Thoracic aorta (tissue), 2 donors: ENCODE results near the gene RNF141. TPM values are rescaled to one million over a fixed set of nuclear protein-coding genes. Genes with fewer than 3 reads are reported as not detected.

Experiments used
- ATAC-seq: fragments of 150-250 bp; one replicate; pipeline ENCODE4 v1.8.0; 2017; ENCODE audit warnings: low read depth; ENCODE audit not compliant: insufficient number of reproducible peaks, low FRiP score
- DNase-seq: peaks from one replicate; pipeline ENCODE4 v3.0.0-alpha.2; 2020; ENCODE audit warnings: low spot score
- H3K27ac ChIP-seq, 2 donors: fragments of 200-600 bp; sonication (generic); 1 replicate in 1 of 2; 2 replicates in 1 of 2; pipeline ENCODE4 v1.5.1; 2016; ENCODE audit warnings: mild to moderate bottlenecking in 2 of 2, moderate library complexity in 2 of 2
- H3K27me3 ChIP-seq: fragments of 200-600 bp; sonication (generic); replicated peaks from 2 replicates; pipeline ENCODE4 v1.6.0; 2016; ENCODE audit warnings: mild to moderate bottlenecking; ENCODE audit not compliant: insufficient read depth
- H3K36me3 ChIP-seq: fragments of 200-600 bp; sonication (generic); one replicate; pipeline ENCODE4 v1.5.1; 2016
- H3K4me1 ChIP-seq, 2 donors: fragments of 200-600 bp; sonication (generic); 1 replicate in 1 of 2; 2 replicates in 1 of 2; pipeline versions ENCODE4 v1.5.1 to v1.6.0; 2016; ENCODE audit warnings: low read depth in 2 of 2, mild to moderate bottlenecking in 1 of 2; ENCODE audit not compliant: control insufficient read depth in 1 of 2
- H3K4me3 ChIP-seq: fragments of 200-600 bp; sonication (generic); 2 replicates; pipeline ENCODE4 v1.5.1; 2016; ENCODE audit warnings: mild to moderate bottlenecking
- H3K9me3 ChIP-seq: fragments of 200-600 bp; sonication (generic); 2 replicates; pipeline ENCODE4 v1.5.1; 2016
- CTCF ChIP-seq: fragments of 200-600 bp; sonication (generic); IDR thresholded peaks from one replicate; pipeline ENCODE4 v1.5.1; 2019; ENCODE audit warnings: antibody characterized with exemption
- total RNA-seq, 2 donors: library from RNA; depleted of rRNA; stranded (reverse); fragments of >200 nt; gene quantifications; one replicate each; pipeline versions ENCODE4 v1.1.0 to v1.2.3, GENCODE V29; 2016

RNF141 gene
- total RNA-seq, 2 donors from 2014 or later: 37.3 to 47.2 TPM

DNA sequence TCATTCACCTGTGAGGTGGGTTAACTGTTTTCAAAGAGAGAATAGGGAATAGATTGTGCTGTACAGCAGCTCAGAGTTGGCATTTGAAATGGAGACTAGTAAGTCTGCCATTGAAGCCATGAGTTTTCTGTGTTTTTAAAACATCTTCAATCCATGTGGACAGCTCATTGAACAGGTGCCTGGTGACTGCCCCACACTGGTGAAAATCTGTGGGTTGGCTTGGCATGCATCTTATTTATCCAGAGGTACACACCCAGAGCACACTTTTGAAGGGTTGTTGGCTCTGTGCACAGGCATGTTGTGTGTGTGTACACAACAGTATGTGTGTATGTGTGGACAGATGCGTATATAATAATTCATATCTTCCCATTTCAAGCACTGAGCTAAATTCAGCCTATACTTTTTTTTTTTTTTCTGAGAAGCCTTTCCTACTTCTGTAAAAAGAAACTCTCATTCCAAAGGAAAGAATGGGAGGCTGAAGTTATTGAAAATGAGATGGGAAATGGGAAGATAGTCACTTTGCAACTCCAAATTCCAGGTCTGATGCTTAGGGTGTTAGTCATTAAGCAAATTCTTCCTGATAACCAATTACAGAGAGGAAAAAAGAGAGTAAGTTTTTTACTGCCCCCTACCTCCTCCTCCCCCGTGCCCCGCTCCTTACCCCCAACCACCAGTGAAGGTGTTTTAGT is 34.5 kb upstream of the RNF141 start:
- Histone ChIP-seq H3K36me3 (peaks cover 55% of the 10 kb centered on the region), H3K4me1 (peaks cover 5 to 61% of the 10 kb centered on the region in 2 donors), H3K27ac (peak overlapping the region; percentile 58 to 86), H3K27me3 (no peaks in the 10 kb centered on the region), H3K9me3 (no peaks in the 10 kb centered on the region), H3K4me3 (no peak overlapping the region)
- no peak for TF ChIP-seq CTCF
- DNase-seq (no peak), ATAC-seq (no peak)

DNA sequence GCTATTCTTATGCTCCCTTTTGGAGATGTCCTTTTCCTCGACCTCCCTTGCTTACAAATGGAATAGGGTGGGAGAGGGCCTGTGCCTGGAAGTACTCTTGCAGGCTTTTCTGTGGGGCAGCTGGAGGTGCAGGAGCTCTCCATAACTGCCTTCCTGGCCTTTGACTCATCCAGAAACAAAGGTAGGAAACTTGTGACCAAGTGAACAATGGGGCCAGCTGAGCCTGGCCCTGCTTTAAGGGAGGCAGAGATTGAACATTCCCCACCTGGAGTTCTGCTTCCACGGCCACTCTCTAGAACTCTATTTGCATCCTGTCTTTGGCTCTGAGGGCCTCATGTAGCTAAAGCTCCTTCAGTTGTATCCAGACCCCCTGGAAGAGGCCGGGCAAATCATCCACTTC is 32.6 kb upstream of the RNF141 start:
- ATAC-seq: no peak
- TF ChIP-seq CTCF: no peak
- no peaks in the 10 kb centered on the region for H3K9me3 ChIP-seq
- peaks cover 14 to 75% of the 10 kb centered on the region in 2 donors for H3K4me1 ChIP-seq
- no peak for DNase-seq
- peak overlapping the region; percentile 70 to 86 for H3K27ac ChIP-seq
- no peak overlapping the region for H3K4me3 ChIP-seq
- peaks cover 36% of the 10 kb centered on the region for H3K36me3 ChIP-seq
- H3K27me3 ChIP-seq: no peaks in the 10 kb centered on the region

- Histone ChIP-seq H3K27ac (peak overlapping the region; percentile 70 to 86), H3K36me3 (peaks cover 33% of the 10 kb centered on the region), H3K27me3 (no peaks in the 10 kb centered on the region), H3K9me3 (no peaks in the 10 kb centered on the region), H3K4me3 (no peak overlapping the region), H3K4me1 (peaks cover 14 to 80% of the 10 kb centered on the region in 2 donors)
- DNase-seq: no peak
- TF ChIP-seq CTCF: no peak
- no peak for ATAC-seq
Observed at GRCh38 chr11:10573028-10573427, 32.0 kb upstream of the RNF141 start.

- DNase-seq (no peak), ATAC-seq (no peak)
- no peaks in the 10 kb centered on the region for H3K9me3 ChIP-seq
- no peak for TF ChIP-seq CTCF
- H3K27ac ChIP-seq: peak overlapping the region; percentile 70 to 86
- H3K27me3 ChIP-seq: no peaks in the 10 kb centered on the region
- H3K4me3 ChIP-seq: no peak overlapping the region
- peaks cover 17 to 81% of the 10 kb centered on the region in 2 donors for H3K4me1 ChIP-seq
- peaks cover 28% of the 10 kb centered on the region for H3K36me3 ChIP-seq
Observed at GRCh38 chr11:10572533-10572932, 31.5 kb upstream of the RNF141 start.

GRCh38 chr11:10568486-10568941 is 27.5 kb upstream of the RNF141 start, which contains the start of gene LYVE1:
Gene LYVE1 (minus strand): TSS chr11:10568665. CDS start chr11:10568532, 133 bp downstream.
- TF ChIP-seq CTCF: no peak
- ATAC-seq (peak; percentile 80), DNase-seq (peak; percentile 21)
- H3K27me3 ChIP-seq: no peaks in the 10 kb centered on the region
- peak within 1 kb of the TSS; percentile 63 to 67 for H3K27ac ChIP-seq
- peak within 1 kb of the TSS; percentile 20 for H3K4me3 ChIP-seq
- H3K9me3 ChIP-seq: no peaks in the 10 kb centered on the region
- no peaks in the 10 kb centered on the region for H3K36me3 ChIP-seq
- H3K4me1 ChIP-seq: peaks cover 23 to 81% of the 10 kb centered on the region in 2 donors
